DMS 273 treated with DMSO at 0.1 percent for 48 hours (cell line): Measurements from ENCODE around the gene SAG.

Experiments
- DNase-seq: peaks from one replicate; lab custom pipeline; 2025; lab: John Stamatoyannopoulos, UW

Gene SAG

DNA sequence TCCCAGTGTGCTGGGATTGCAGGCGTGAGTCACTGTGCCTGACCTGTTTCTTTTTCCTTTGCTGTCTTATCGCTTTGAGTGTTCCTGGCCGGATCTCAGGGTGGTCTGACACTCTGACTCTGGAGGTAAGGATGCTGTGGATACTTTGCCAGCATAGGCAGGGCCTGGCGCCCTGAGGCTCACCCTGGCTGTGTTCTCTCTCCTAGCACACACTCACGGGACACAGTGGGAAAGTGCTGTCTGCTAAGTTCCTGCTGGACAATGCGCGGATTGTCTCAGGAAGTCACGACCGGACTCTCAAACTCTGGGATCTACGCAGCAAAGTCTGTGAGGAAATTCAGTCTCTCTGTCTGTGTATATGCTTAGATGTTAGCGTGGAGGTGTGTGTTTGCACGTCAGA is 18.0 kb upstream of the SAG start:
- no peak for DNase-seq

DNA sequence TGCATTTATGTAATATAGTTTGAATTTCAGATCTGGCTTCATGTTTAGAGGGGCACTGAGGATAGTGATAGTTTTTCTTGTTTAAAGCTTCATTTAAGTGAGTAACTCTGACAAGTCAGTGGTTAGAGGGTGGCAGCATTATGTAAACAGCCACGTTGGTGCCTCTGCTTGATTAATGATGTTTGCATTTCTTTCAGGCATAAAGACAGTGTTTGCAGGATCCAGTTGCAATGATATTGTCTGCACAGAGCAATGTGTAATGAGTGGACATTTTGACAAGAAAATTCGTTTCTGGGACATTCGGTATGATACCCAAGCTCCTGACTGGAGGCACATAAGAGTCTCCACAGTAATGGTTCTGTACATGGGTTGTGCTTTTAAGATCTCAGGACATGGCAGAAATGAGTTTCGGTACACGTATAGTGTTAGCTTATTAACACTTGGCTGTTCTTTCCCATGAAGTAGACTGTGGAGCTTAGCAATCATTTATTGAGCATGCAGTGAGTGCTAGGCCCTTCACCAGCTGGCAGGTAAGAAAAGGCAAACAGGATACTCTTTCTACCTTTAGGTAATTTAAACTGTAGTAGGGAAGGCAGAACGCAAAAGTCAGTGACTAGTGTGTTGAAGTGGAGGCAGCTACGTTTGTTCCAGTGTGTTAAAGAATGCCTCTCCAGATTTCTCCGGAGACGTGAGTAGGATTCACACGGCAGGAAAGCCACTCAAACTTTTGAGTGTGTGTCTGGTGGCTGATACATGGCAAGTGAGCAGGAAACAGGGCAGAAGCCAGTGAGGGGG is 17.4 kb upstream of the SAG start:
- DNase-seq = no peak

GRCh38 chr2:233295891-233296290 is 11.7 kb upstream of the SAG start:
- no peak for DNase-seq

DNA sequence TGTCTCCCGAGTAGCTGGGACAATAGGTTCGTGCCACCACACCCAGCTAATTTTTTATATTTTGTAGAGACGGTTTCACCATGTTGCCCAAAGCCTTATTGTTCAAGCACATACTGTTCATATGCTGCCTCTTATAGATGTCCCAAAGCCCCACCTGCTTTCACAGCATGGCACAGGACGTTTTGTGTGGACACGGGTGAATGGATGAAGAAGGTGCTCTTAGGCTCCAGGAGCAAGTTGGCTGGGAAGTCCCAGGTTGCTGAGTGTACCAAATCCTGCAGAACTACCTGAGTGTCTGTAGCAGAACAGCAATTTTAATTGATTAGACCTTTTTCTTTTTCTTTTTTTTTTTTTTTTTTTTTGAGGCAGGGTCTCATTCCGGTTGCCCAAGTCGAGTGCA is 10.5 kb upstream of the SAG start:
- DNase-seq = no peak

DNA sequence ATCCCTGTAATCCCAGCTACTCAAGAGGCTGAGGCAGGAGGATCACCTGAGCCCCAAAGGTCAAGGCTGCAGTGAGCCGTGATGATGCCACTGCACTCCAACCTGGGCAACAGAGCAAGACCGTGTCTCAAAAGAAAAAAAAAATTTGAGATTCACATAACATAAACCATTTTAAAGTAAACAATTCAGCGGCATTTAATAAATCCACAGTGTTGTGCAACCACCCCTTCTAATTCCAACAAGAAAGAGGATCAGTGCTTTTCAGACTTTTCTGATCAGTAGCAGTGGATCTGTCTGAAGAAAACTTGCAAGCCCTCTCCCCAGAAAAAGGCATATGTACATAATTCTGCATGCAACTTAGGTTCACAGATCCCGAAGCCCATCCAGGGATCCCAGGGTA is 7.2 kb upstream of the SAG start:
- DNase-seq = no peak

DNA sequence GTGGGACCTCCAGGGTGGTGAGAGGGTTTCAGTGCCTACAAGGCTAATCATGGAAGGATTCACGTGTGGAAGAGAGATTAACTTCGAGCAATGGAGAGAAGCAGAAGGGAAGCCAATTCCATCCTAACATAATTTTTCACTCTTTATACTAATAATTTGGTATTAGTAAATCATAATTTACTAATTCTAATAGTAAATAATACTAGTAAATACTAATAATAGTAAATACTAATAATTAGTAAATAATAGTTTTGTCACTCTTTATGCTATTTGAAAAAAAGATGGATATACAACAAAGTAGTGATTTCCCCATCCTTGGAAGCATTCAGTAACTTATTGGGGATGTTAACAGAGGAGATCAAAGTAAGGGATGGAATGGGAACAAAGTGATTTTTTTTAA is 6.4 kb upstream of the SAG start:
- no peak for DNase-seq

GRCh38 chr2:233301811-233302210 is 5.8 kb upstream of the SAG start:
- no peak for DNase-seq

DNA sequence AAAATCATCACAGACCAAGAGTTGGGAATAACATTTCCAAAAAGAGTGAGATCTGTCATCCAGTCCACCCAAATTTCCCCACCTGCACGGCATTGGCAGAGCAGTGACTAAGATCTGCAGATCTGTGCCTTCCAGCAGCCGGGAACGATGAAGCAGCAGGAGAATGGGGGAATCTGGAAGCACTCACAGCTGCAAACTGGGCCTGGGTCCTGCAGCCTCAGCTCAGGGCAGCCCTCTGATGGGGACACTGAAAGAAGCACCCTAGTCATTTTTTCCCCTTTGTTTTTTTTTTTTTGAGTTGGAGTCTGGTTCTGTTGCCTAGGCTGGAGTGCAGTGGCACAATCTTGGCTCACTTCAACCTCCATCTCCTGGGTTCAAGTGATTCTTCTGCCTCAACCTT is 4.4 kb upstream of the SAG start:
- no peak for DNase-seq

GRCh38 chr2:233311241-233311926 is 3.8 kb downstream of the SAG start:
- no peak for DNase-seq

- DNase-seq = no peak
These were observed 5.3 kb downstream of the SAG start for GRCh38 chr2:233312874-233313273.

DNA sequence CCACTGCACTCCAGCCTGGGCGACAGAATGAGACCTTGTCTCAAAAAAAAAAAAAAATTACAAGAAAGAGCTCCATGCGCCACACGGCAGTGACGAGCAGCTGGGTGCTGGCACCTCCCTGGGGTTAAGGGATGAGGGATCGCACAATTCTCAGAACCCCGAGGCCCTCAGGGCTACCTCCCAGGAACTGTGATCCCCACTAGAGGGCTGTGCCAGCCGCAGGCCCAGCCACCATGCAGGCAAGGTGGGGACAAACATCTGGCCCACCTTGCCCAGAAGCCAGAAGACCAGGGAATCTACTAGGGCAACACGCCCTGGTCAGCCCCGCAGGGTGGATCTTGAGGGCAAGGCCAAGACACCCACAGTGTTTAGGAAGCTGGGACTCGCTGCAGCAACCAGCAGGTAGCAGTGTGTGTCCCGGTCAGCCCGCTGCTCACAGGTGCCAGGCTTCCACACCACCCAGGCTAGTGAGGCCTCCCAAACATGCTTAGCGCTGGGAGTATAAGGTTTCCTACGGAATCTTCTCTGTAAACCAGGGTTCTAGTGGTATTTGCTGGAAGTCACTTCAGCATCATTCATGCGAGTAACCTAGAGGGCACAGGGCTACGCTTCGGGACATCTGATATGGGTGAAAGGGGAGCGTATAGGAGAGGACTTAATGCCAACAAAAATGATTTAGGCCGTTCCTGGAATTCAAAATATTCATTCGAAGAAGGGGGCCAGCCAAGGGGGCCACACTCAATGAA is 6.7 kb downstream of the SAG start:
- DNase-seq = no peak

DNA sequence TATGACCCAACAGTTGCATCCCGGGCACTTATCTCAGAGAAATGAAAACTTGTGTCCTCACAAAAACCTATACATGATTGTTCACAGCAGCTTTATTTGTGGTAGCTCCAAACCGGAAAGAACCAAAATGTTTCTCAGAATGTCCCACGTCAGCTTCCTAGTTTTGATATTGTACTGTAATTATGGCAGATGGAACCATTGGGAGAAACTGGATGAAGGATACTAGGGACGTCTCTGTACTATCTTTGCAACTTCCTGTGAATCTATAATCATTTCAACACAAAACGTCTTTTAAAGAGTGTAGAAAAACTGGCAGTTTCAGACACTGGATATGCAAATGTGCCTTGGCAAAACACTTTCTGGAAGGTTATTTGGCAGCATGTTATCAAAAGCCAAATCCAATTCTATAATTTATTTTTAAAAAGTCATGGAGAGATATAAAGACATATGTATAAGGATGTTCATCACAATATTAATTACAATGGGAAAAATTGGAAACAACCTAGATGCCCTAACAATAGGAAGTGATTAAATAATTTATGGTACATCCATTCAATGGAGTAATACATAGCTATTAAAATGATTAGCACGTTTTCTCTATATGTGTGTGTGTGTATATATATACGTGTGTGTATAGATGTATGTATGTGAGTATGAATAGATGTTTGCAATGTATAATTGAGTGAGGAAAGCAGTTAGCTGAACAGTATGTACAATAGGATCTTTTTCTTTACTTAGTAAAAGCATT is 9.8 kb downstream of the SAG start:
- DNase-seq = no peak

DNA sequence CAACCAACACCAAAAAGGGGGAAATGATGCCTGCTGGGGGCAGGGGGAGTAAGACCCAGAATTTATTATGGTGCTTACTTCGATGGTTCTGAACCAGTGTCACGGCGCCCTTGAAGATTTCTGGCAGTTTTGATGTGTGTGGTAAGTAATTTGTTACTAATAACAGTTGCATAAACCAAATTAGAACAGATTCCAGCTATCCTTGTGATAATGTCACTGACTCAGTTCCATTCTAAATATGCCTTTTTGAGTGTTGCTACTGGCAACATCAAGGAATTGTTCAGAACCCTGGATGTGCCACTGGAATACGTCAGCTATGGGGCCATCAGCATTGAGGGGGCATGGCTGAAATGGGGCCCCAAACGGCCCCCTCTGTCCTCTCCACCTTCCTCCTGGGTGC is 11.6 kb downstream of the SAG start:
- no peak for DNase-seq

DNA sequence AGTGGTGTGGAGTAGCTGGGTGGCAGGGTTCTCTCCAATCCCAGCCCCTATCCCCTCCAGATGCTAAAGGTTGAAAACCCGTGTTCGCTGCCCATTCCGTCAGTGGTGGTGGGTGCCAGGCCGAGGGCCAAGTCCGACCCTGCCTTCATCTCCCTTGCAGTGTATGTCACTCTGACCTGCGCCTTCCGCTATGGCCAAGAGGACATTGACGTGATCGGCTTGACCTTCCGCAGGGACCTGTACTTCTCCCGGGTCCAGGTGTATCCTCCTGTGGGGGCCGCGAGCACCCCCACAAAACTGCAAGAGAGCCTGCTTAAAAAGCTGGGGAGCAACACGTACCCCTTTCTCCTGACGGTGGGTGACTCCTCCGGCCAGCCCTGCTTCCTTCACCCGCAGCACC is 12.9 kb downstream of the SAG start:
- DNase-seq = no peak

DNA sequence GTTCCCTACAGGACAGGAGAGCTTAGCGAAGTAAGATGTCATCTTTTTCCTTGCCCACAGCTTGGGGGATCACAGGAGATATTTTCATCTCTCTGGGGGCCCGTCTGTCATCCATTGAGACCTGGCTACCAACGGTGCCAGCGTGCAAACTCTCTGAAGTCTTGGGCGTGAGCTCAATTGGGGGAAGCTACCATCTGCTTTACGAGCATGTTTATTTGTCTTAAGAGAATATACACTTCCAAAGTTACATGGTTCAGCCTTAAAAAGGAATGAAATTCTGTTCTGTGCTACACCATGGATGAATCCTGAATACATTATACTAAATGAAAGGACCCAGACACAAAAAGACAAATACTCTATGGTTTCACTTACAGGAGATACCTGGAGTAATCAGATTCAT is 13.6 kb downstream of the SAG start:
- DNase-seq = peak; percentile 8

GRCh38 chr2:233323851-233324250 is 16.2 kb downstream of the SAG start:
- no peak for DNase-seq

DNA sequence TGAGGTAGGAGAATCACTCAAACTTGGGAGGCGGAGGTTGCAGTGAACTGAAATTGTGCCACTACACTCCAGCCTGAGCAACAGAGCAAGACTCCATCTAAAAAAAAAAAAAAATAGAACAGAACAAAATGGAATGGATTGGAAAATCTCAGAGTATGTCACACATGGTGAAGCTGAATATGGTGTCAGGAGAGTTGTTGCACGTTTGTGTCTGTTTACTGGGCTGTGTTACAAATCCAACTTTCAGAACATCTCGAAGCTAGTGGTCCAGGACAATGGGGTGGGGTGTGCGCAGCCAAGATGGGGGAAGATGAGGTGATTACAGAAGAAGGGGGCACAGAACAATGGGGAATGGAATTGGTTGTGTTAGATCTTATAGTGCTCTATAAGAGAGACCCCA is 17.6 kb downstream of the SAG start:
- DNase-seq = no peak

DNA sequence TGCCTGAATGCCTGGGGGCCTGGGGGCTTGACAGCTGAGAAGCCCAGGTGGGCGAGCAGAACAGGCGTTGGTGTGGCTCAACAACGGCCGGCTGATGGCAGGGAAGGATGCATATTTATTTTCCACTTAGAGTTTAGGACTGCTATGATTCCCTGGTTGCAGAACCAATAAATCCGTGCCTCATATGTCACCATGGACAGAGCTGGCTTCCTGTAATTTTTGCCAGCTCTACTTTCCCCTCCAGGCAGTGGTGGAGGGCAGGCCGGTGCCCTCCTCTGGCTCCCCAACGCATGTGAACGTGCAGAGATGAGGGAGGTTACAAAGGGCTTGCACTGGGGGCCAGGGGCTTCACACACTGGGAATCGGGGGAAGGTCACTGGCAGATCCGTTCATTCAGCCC is 18.2 kb downstream of the SAG start:
- DNase-seq = no peak

DNA sequence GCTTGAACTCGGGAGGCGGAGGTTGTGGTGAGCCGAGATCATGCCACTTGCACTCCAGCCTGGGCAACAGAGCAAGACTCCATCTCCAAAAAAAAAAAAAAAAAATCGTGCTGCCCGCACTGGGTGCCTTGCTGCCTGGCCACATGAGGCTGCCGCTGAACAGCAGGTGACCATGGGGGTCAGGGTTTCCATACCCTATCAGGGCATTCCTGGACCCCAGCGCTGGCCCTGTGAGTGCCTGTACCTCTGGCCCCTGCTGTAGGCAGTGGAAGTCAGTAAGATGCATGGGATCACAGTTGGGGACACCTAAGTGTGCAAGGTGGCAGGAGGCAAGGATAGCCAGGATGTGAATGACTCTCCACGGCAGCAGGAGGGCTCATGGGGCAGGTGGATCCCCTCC is 18.9 kb downstream of the SAG start:
- DNase-seq = no peak

DNA sequence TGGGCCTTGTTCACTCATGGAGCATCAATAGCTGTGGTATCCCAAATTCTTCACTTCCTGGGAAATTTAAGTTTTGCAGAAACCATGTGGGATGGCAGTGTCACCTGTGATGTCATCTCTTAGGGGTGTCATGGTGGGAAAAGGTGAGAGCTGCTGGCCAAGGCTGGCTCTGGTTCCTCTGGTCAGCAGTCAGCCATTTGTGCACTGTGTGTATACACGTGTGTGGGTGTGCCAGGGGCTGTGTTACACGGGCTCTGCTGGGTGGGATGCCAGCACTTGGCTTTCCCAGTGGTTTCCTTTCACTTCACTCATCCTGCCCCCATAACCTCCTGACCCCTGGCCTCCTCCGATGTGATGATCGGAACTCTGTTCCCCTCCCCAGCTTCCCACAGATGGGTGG is 21.3 kb downstream of the SAG start:
- DNase-seq = no peak

DNA sequence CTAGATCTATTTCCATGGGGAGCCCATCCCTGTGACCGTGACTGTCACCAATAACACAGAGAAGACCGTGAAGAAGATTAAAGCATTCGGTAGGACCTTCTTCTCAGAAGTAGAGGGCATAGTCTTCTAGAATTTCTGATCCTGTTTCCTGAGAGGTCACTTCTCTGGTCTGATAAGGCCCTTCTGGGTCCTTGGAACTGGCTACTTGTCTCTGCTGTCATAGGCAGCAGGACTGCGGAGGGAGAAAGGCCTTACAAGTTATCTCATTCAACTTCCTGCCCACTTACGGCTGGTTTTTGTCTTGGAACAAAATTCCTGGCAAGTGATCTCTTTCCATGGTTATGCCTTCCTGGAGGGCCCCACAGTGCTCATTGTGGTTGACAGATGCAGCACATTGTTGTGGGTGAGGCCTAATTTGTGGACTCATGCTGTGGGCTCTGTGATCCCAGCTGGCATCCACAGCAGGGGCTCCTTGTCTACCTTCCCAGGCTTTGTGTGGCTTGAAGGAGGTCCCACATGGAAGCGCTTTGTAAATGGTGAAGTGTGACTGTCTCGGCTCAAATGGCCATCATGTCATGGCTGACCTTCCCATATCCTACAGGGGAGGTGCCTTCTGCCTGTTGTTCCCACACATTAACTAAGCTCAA is 22.0 kb downstream of the SAG start:
- DNase-seq = peak; percentile 70

DNA sequence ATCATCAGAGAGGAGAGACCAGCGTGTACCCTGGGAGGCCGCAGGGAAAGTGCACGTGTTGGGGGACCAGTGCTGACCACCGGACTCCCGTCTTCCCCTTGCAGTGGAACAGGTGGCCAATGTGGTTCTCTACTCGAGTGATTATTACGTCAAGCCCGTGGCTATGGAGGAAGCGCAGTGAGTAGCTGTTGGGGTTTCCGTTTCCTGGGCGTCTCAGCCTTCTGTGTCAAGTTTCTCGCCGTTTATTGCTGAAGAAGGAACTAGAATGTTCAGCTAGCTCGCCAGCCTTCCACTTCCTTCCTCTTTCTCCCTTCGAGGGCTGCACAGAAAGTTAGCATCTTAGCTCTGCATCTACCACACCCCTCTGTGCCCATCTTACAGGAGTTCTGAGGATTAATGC is 23.9 kb downstream of the SAG start:
- no peak for DNase-seq
